AG08395 (cell line): Measurements from ENCODE around the gene KIF3B.
"Not testable (repeated sequence)": the region's sequence is repeated elsewhere in the genome, so short reads cannot be mapped to it uniquely, and the experiment has no call there.

Source experiments
- DNase-seq: peaks from one replicate; pipeline ENCODE4 v3.0.0; 2012; ENCODE audit warnings: mixed read lengths, low spot score

Gene KIF3B

GRCh38 chr20:32248043-32248442 is 29.4 kb upstream of the KIF3B start:
- no peak for DNase-seq

DNA sequence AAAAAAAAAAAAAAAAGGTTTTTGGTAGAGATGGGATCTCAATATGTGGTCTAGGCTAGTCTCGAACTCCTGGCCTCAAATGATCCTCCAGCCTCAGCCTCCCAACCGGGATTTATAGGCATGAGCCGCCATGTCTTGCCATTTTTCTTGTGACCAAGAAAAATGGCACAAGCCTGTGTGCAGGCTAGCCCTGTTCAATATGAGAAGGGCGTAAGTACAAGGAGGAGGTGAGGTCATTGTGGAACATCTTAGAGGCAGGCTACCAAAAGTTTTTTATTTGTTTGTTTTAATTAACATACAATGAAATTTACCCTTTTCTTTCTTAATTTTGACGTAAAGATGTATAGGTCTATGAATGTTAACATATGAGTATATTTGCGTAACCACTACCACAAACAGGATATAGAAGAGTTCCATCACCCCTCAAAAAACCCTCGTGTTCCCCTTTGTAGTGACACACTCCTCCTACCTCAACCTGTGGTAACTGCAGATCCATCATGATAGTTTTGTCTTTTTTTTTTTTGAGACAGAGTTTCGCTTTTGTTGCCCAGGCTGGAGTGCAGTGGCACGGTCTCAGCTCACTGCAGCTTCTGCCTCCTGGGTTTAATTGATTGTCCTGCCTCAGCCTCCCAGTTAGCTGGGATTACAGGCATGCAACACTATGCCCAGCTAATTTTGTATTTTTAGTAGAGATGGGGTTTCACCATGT is 28.3 kb upstream of the KIF3B start:
- DNase-seq = no peak

DNA sequence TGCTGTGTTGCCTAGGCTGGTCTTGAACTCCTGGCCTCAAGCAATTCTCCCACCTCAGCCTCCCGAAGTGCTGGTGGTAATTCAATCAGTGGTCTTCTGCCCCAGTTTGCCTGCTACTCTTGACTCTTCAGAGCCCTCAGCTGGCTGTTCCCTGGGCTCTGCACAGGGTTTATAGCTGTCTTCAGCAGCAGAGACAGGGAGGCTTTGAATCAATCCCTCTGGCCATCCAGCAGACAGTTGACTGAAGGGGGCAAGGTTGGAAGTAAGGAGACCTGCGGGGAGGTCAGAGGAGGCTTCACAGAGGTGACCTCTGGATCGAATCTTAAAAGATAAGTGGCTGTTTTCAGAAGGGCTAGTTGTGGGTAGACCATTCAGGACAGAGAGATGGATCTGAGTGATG is 26.0 kb upstream of the KIF3B start:
- DNase-seq = no peak

DNA sequence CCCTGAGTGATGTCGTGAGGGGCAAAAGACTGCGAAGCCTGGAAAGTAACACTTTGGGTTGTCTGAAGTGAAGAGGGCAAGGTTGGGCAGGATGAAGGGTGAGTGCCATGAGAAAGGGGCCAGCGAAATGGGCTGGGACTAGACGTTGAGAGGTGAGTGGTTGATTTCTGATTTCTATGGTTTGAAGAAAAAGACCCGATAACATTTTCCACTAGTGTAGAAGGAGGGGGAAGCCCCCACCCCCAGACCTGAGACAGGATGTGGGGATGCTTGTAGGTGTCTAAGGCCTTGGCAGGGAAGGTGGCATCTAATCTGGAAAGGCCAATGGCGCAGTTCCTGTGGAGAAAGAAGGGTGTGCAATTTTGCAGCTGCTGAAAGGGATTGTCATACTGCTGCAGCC is 25.3 kb upstream of the KIF3B start:
- DNase-seq = no peak

- DNase-seq = not testable (repeated sequence)
These were observed 16.5 kb upstream of the KIF3B start for GRCh38 chr20:32260973-32261372.

- DNase-seq = no peak
These were observed 15.8 kb upstream of the KIF3B start for GRCh38 chr20:32261644-32262043.

- no peak for DNase-seq
These were observed 14.0 kb upstream of the KIF3B start for GRCh38 chr20:32263398-32263954.

DNA sequence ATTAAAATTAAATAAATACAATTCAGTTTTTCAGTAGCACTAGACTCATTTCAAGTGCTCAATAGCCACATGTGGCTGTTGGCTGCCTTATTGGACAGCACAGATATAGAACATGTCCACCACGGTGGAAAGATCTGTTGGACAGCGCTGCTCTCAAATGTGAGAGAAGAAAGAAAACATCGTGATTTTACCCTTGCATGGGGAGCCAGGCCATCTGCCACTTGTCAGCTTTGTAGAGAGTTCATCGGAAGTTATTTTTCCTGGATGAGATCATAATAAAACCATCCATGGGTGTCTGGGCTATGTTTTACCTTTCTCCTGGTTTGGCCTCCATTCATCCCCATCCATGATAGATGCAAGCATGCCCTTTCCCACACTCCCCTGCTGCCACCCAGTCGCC is 5.8 kb upstream of the KIF3B start:
- DNase-seq = no peak

GRCh38 chr20:32274359-32274758 is 3.1 kb upstream of the KIF3B start:
- no peak for DNase-seq

DNA sequence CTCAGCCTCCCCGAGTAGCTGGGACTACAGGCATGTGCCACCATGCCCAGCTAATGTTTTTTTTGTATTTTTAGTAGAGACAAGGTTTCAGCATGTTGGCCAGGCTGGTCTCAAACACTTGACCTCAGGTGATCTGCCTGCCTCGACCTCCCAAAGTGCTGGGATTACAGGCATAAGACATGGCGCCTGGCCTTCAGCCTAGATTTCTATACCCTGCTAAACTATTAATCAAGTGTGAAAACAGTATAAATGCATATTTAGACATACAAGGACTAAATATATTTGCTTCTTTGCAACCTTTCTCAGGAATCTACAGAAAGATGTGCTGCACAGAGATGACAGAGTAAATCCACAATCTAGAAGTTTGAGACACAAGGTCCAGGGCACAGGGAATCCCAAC is 2.3 kb upstream of the KIF3B start:
- not testable (repeated sequence) for DNase-seq

- no peak for DNase-seq
These were observed 770 bp downstream of the KIF3B start for GRCh38 chr20:32278199-32278643.

- DNase-seq = no peak
These were observed 4.3 kb downstream of the KIF3B start for GRCh38 chr20:32281711-32282110.

- DNase-seq = no peak
These were observed 5.0 kb downstream of the KIF3B start for GRCh38 chr20:32282461-32282860.

GRCh38 chr20:32285082-32285620 is 7.7 kb downstream of the KIF3B start:
- no peak for DNase-seq

DNA sequence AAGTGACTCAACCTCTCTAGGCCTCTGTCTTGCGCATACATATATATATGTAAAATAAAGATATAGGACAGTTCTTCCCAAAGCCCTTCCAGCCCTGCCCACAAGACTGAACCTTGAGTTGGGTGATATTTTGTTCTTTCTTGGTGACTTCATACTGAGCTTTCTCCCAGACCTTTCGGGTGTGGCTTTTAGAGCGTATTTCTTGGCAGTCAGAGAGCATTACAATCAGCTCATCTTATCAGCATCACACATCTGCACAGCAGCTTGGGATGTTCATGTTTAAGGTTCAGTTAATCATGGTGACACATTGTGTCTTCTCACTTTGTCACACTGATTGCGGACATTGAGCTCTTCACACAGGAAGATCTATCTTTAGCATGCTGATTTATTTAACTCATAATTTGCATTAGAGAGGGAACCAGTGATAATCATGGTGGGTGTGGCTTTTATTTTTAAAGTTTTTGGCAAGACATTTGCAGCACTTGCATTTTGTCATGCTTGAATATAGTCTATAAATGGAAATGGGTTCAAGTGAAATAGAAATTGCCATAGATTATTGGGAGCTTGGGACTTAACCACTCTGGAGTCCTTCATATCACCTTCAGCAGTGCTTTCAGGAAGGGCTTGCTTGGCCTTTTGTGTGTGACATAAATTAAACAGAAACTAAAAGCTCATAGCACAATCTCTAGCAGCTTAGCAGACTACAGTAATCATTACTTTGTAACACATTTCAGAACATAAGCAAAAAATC is 8.3 kb downstream of the KIF3B start:
- DNase-seq = peak; percentile 20

- no peak for DNase-seq
These were observed 9.8 kb downstream of the KIF3B start for GRCh38 chr20:32287231-32287638.

DNA sequence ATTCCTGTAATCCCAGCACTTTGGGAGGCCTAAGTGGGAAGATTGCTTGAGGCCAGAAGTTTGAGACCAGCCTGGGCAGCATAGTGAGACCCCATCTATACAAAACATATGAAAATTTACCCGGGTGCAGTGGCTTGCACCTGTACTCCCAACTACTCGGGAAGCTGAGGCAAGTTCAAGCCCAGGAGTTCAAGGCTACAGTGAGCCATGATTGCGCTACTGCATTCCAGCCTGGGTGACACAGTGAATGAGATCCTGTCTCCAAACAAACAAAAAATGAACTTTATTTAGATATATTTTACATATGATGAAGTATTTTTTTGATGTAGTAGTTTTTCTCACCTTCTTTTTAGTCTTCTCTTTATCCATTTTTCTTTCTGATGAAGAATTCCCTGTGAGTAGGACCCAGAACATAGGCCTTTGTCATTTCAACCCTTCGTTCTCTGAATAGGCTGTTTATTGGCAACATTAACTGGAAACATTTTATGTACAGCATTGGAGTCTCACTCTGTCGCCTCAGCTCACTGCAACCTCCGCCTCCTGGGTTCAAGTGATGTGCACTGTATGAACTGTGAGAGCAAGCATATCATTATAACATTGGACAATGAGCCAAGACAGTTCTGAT is 10.9 kb downstream of the KIF3B start:
- DNase-seq = no peak

GRCh38 chr20:32289299-32289660 is 11.8 kb downstream of the KIF3B start:
- DNase-seq = not testable (repeated sequence)

DNA sequence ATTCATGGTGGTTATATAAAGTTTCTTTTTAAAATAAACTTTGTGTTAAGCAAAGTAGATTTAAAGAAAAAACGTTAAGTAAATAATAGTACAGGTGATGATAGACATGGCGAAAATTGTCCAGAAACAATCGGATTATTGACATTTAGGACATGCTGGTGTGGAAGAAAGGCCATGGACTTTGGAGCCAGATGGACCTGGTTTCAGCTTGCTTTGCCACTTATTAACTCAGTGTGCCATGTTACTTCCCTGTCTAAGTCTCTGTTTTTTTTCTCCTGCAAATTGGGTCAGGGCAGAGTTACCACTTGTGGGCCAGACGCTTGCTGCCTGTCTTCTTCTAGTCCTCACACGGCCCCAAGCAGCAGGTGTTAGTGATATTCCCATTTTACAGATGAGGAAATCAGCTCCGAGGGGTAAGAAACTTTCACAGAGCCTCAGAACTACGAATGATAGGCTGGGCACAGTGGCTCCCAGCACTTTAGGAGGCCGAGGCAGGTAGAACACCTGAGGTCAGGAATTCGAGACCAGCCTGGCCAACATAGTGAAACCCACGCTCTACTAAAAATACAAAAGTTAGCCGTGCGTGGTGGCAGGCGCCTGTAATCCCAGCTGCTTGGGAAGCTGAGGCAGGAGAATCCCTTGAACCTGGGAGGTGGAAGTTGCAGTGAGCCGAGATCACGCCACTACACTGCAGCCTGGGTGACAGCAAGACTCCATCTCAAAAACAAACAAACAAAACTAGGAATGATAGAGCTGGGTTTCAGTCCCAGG is 12.4 kb downstream of the KIF3B start:
- DNase-seq = no peak

GRCh38 chr20:32291166-32291565 is 13.7 kb downstream of the KIF3B start:
- no peak for DNase-seq

DNA sequence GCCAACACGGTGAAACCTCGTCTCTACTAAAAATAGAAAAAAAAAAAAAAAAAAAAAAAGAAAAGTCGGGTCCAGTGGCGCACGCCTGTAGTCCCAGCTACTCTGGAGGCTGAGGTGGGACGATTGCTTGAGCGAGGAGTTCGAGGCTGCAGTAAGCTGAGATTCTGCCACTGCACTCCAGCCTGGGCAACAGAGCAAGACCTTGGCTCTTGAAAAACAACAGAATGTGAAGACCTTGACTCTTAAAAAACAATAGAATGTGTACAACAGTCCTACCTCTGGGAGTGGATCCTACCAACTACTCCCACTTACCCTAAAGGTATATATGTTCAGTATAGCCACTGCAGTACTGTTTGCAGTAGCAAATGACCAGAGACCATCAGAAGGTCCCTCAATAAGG is 15.1 kb downstream of the KIF3B start:
- no peak for DNase-seq

DNA sequence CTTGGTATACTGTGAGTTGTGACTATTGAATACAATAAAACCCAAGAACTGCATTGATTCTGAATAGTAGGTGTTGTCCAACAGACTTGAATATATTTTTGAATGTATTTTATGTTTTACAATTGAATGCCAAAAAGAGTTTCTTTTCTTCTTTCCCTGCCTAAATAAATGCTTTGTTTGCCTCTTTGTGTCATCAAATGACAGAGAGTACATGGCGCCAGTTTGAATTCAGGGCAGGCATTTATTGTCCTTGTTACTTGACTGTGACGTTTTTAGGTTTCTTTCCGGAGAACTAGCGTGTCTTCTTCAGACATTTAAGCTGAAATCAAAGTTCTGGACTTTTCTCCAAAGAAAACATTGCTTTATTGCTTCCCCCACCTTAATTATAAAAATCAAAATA is 16.6 kb downstream of the KIF3B start:
- no peak for DNase-seq
